ENCODE data around the gene HABP4.

The HABP4 gene

GRCh38 chr9:96464426-96464825 is 14.5 kb downstream of the HABP4 start:
- no peak for TF ChIP-seq CTCF (conservative IDR thresholded peaks at IDR 0.05; ENCODE audit: control insufficient read depth, insufficient read depth, low read depth, low read length)
- H3K4me3 ChIP-seq (ENCODE audit: control insufficient read depth, low read depth, low read length): no peak overlapping the region
- no peak for DNase-seq (ENCODE audit: low read depth)

GRCh38 chr9:96467784-96468183 is 17.8 kb downstream of the HABP4 start:
- no peak for TF ChIP-seq CTCF (conservative IDR thresholded peaks at IDR 0.05; ENCODE audit: control insufficient read depth, insufficient read depth, low read depth, low read length)
- H3K4me3 ChIP-seq (ENCODE audit: control insufficient read depth, low read depth, low read length): no peak overlapping the region
- no peak for DNase-seq (ENCODE audit: low read depth)

- no peak for DNase-seq (ENCODE audit: low read depth)
- no peak for TF ChIP-seq CTCF (conservative IDR thresholded peaks at IDR 0.05; ENCODE audit: control insufficient read depth, insufficient read depth, low read depth, low read length)
- no peak overlapping the region for H3K4me3 ChIP-seq (ENCODE audit: control insufficient read depth, low read depth, low read length)
Observed at GRCh38 chr9:96476013-96476412, 26.0 kb downstream of the HABP4 start.

- TF ChIP-seq CTCF (conservative IDR thresholded peaks at IDR 0.05; ENCODE audit: control insufficient read depth, insufficient read depth, low read depth, low read length): no peak
- peak; percentile 78 for DNase-seq (ENCODE audit: low read depth)
- H3K4me3 ChIP-seq (ENCODE audit: control insufficient read depth, low read depth, low read length): no peak overlapping the region
Observed at GRCh38 chr9:96476591-96476990, 26.6 kb downstream of the HABP4 start.

GRCh38 chr9:96478829-96479371 is 28.9 kb downstream of the HABP4 start:
- TF ChIP-seq CTCF (conservative IDR thresholded peaks at IDR 0.05; ENCODE audit: control insufficient read depth, insufficient read depth, low read depth, low read length): no peak
- peak; percentile 66 for DNase-seq (ENCODE audit: low read depth)
- no peak overlapping the region for H3K4me3 ChIP-seq (ENCODE audit: control insufficient read depth, low read depth, low read length)

- no peak for TF ChIP-seq CTCF (conservative IDR thresholded peaks at IDR 0.05; ENCODE audit: control insufficient read depth, insufficient read depth, low read depth, low read length)
- no peak overlapping the region for H3K4me3 ChIP-seq (ENCODE audit: control insufficient read depth, low read depth, low read length)
- no peak for DNase-seq (ENCODE audit: low read depth)
Observed at GRCh38 chr9:96480736-96481135, 30.8 kb downstream of the HABP4 start.

GRCh38 chr9:96482476-96482875 is 32.5 kb downstream of the HABP4 start:
- no peak for DNase-seq (ENCODE audit: low read depth)
- TF ChIP-seq CTCF (conservative IDR thresholded peaks at IDR 0.05; ENCODE audit: control insufficient read depth, insufficient read depth, low read depth, low read length): no peak
- H3K4me3 ChIP-seq (ENCODE audit: control insufficient read depth, low read depth, low read length): no peak overlapping the region
